Lung (tissue), 12 donors: ENCODE results near the gene FILIP1L. TPM values are rescaled to one million over a fixed set of nuclear protein-coding genes. Genes with fewer than 3 reads are reported as not detected.
A peak's percentile ranks its signal among the peaks of the same experiment; 100 is the strongest.

Experiments used
- ATAC-seq: fragments of 200-7000 bp; cut with Tn5 transposase; one replicate; pipeline ENCODE4 v1.9.1; 2020; ENCODE audit warnings: moderate number of reproducible peaks; ENCODE audit not compliant: insufficient read depth, low FRiP score
- DNase-seq, 3 donors: peaks; one replicate each; pipeline ENCODE4 v3.0.0-alpha.2; 2013 to 2017
- H3K27ac ChIP-seq, 2 donors: one replicate each; pipeline ENCODE4 v1.5.1; 2013; ENCODE audit warnings: mild to moderate bottlenecking in 2 of 2, moderate library complexity in 2 of 2, control low read depth in 1 of 2, inconsistent platforms in 1 of 2, low read depth in 1 of 2, low read length in 1 of 2
- H3K27me3 ChIP-seq, 3 donors: one replicate each; pipeline ENCODE4 v1.5.1; 2013; ENCODE audit warnings: low read length in 2 of 3; ENCODE audit not compliant: control insufficient read depth in 3 of 3, insufficient read depth in 3 of 3
- H3K36me3 ChIP-seq, 4 donors: one replicate each; pipeline ENCODE4 v1.5.1; 2013; ENCODE audit warnings: low read length in 4 of 4, mild to moderate bottlenecking in 1 of 4, moderate library complexity in 1 of 4; ENCODE audit not compliant: control insufficient read depth in 4 of 4, insufficient read depth in 4 of 4
- H3K4me1 ChIP-seq, 5 donors: one replicate each; pipeline ENCODE4 v1.5.1; 2013; ENCODE audit warnings: low read length in 5 of 5, mild to moderate bottlenecking in 2 of 5, moderate library complexity in 1 of 5; ENCODE audit not compliant: control insufficient read depth in 5 of 5, insufficient read depth in 5 of 5
- H3K4me3 ChIP-seq: one replicate; pipeline ENCODE4 v1.5.1; 2013; ENCODE audit warnings: mild to moderate bottlenecking, control low read depth, moderate library complexity
- H3K9ac ChIP-seq, 2 donors: one replicate each; pipeline ENCODE4 v1.5.1; 2013; ENCODE audit warnings: low read length in 2 of 2, control low read depth in 1 of 2; ENCODE audit not compliant: insufficient read depth in 1 of 2
- H3K9me3 ChIP-seq, 4 donors: one replicate each; pipeline ENCODE4 v1.5.1; 2013; ENCODE audit warnings: low read length in 3 of 4, mild to moderate bottlenecking in 1 of 4, moderate library complexity in 1 of 4; ENCODE audit not compliant: control insufficient read depth in 4 of 4, insufficient read depth in 3 of 4
- WGBS, 2 donors: extraction: QIAGEN DNeasy Blood & Tissue Kit; methylation state at CpG; one replicate each; pipeline ENCODE4 v1.1.7; 2013; 5-methylcytosine and 5-hydroxymethylcytosine counted together
- polyA plus RNA-seq, 2 donors: library from polyadenylated mRNA; stranded (reverse); fragments of 200-250 nt; gene quantifications; one replicate each; pipeline ENCODE4 v1.2.1, GENCODE V29; 2013
- total RNA-seq, 2 donors: library from RNA; depleted of rRNA in 1 of 2; stranded (reverse); fragments of >200 nt in 1 of 2; gene quantifications; one replicate each; pipeline ENCODE4 v1.2.1, GENCODE V29; 2014 to 2021
- TF ChIP-seq, protein P1 (sequence below): IDR thresholded peaks from 2 replicates; pipeline ENCODE4 v1.5.1; 2012; ENCODE audit warnings: mild to moderate bottlenecking; ENCODE audit errors: control extremely low read depth, extremely low read depth
- donor health status: control.
- donor health status: control.
- donor health status: Bipolar disorder and iron deficiency.
- donor health status: healthy.
- donor health status: DM: yes; HTN: yes; CAD: no.

The FILIP1L gene
- total and polyA plus RNA-seq, 4 donors: 8.3 to 27.8 (median 22.5) TPM

DNA sequence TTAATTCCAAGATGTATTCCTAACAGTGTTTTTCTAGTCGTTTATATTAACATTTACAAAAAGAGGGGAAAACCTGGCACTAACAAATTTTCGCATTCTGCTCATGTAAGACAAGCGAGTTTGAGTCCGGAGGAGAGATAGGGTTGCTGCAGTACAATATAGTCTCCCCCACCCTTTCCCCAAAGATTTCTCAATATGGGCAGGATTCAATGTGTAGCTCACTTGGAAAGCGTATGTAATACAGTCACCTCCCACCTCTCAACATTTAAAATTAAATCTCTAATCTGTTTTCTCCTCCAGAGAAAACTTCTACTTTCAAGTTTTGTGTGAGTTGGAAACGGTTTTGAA lies 238.7 kb downstream of the FILIP1L start:
- Histone ChIP-seq H3K36me3 (peaks cover 0 to 8% (median 0%) of the 10 kb centered on the region in 4 donors), H3K4me1 (peaks cover 0 to 17% (median 6%) of the 10 kb centered on the region in 5 donors), H3K4me3 (peak overlapping the region; percentile 90), H3K27ac (peak overlapping the region; percentile 97 to 99), H3K27me3 (peaks cover 0 to 28% (median 9%) of the 10 kb centered on the region in 3 donors), H3K9me3 (no peaks in the 10 kb centered on the region), H3K9ac (peak overlapping the region; percentile 87 to 88)
- ATAC-seq: peak; percentile 34
- TF ChIP-seq, protein P1, sequence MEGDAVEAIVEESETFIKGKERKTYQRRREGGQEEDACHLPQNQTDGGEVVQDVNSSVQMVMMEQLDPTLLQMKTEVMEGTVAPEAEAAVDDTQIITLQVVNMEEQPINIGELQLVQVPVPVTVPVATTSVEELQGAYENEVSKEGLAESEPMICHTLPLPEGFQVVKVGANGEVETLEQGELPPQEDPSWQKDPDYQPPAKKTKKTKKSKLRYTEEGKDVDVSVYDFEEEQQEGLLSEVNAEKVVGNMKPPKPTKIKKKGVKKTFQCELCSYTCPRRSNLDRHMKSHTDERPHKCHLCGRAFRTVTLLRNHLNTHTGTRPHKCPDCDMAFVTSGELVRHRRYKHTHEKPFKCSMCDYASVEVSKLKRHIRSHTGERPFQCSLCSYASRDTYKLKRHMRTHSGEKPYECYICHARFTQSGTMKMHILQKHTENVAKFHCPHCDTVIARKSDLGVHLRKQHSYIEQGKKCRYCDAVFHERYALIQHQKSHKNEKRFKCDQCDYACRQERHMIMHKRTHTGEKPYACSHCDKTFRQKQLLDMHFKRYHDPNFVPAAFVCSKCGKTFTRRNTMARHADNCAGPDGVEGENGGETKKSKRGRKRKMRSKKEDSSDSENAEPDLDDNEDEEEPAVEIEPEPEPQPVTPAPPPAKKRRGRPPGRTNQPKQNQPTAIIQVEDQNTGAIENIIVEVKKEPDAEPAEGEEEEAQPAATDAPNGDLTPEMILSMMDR: no peak
- peak in 2 of 3 donors; percentile 76 to 84 for DNase-seq
- 1 to 4% methylated on average over 6 of the region's 6 CpGs for WGBS, 2 donors

DNA sequence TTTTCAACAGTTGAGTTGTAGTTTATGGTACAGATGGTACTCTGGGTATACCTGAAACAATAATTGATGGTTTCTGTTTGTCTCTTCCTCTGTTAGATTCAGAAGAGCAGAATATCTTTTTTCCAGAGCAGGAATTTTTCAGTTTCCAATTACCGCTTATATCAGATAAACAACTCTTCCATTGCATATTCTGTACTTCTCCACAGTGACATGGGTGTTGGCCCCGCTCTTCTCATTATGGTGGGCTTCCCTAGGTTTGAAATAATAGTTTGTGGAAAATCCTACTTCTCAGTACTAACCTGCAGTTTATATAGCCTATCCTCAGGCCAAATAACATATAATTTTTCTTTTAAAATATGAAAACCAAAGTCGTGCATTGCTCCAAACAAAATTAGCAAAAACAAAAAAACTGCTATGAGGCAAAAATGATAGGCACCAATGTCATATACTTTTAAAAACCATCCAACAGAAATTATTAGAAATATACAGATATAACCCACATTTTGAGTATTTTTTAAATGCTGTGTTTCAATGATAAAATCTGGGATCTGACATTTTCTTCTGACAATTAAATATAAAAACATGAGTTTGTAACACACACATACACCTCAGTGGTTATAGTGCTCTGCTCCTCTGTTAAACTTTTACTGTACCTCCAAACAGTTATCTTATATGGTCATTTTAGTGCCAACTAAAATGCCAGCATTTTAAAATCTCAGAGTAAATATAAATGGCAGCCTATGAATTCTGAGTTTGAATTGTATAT lies 239.9 kb downstream of the FILIP1L start:
- Histone ChIP-seq H3K9me3 (no peaks in the 10 kb centered on the region), H3K4me3 (no peak overlapping the region), H3K4me1 (peaks cover 0 to 23% (median 6%) of the 10 kb centered on the region in 5 donors), H3K36me3 (peaks cover 0 to 10% (median 0%) of the 10 kb centered on the region in 4 donors), H3K27me3 (peaks cover 0 to 28% (median 9%) of the 10 kb centered on the region in 3 donors), H3K27ac (no peak overlapping the region), H3K9ac (no peak overlapping the region)
- ATAC-seq (no peak), DNase-seq (peak in 1 of 3 donors; percentile 36)
- 82 to 89% methylated on average over 3 of the region's 3 CpGs for WGBS, 2 donors
- TF ChIP-seq, protein P1: no peak

DNA sequence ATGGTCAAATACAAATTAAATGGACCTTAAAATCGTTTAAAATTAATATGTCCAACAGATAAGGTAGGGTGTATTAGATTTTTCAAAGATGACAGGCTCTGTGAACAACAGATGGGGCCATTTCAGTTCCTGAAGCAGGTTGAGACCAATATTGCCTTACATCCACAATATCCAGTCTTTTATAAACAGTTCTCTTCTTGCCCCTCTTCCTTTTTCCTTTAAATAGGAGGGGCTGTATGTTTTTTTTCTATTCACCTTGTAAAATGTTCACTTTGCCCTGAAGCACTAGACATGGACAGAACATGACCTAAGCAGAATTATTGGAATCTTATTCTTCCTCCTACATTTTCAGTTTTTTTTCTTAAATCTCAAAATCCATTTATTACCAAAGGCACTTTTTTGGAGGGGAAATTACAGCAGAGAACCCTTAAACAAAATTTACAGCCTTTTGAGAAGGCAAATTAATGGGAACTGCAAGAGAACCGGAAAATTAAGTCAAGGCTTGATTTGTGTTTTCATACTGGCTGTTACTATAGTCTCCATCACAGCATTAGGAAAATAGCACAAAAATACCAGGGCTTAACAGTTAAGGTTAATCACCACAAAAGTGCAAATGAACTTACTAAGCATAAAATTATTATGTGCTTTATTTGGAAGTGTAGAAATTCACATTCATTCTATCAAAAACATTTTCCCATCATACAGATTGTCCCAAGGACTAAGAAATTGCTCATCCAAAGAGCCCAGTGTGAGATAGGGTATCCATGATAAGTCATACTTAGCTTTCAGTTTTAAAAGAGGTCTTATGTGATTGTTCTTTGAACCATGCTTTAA lies 240.8 kb downstream of the FILIP1L start:
- DNase-seq (no peak), ATAC-seq (no peak)
- no peaks in the 10 kb centered on the region for H3K9me3 ChIP-seq
- H3K9ac ChIP-seq: no peak overlapping the region
- H3K4me3 ChIP-seq: no peak overlapping the region
- peaks cover 0 to 10% (median 0%) of the 10 kb centered on the region in 4 donors for H3K36me3 ChIP-seq
- 30 to 44% methylated on average over 2 of the region's 2 CpGs for WGBS, 2 donors
- TF ChIP-seq, protein P1: no peak
- H3K27me3 ChIP-seq: peaks cover 0 to 28% (median 9%) of the 10 kb centered on the region in 3 donors
- H3K4me1 ChIP-seq: peaks cover 0 to 26% (median 6%) of the 10 kb centered on the region in 5 donors
- H3K27ac ChIP-seq: peak overlapping the region in 1 of 2 donors; percentile 33
